Liver (tissue), 9 donors: Measurements from ENCODE around the gene MED19. TPM values are rescaled to one million over a fixed set of nuclear protein-coding genes. Genes with fewer than 3 reads are reported as not detected.

ENCODE experiments used
- DNase-seq: peaks from one replicate; pipeline ENCODE4 v3.0.0-alpha.2; 2017; ENCODE audit warnings: low spot score
- H3K27ac ChIP-seq, 2 donors: one replicate each; pipeline ENCODE4 v1.7.0; 2013; ENCODE audit warnings: inconsistent platforms in 2 of 2, low read length in 2 of 2, control low read depth in 1 of 2, low read depth in 1 of 2, mild to moderate bottlenecking in 1 of 2
- H3K27me3 ChIP-seq, 4 donors: one replicate each; pipeline versions ENCODE4 v1.6.1 to v1.7.0; 2013; ENCODE audit warnings: low read length in 3 of 4, inconsistent platforms in 1 of 4, mild to moderate bottlenecking in 1 of 4, moderate library complexity in 1 of 4; ENCODE audit not compliant: control insufficient read depth in 4 of 4, insufficient read depth in 4 of 4
- H3K36me3 ChIP-seq, 4 donors: one replicate each; pipeline versions ENCODE4 v1.6.1 to v1.7.0; 2013; ENCODE audit warnings: low read length in 3 of 4, mild to moderate bottlenecking in 3 of 4, low read depth in 1 of 4, moderate library complexity in 1 of 4; ENCODE audit not compliant: control insufficient read depth in 4 of 4, insufficient read depth in 3 of 4
- H3K4me1 ChIP-seq, 4 donors: one replicate each; pipeline versions ENCODE4 v1.6.1 to v1.7.0; 2013; ENCODE audit warnings: low read length in 3 of 4, mild to moderate bottlenecking in 3 of 4, moderate library complexity in 1 of 4; ENCODE audit not compliant: control insufficient read depth in 4 of 4, insufficient read depth in 4 of 4
- H3K4me3 ChIP-seq, 3 donors: one replicate each; pipeline versions ENCODE4 v1.6.1 to v1.7.0; 2013; ENCODE audit warnings: low read length in 3 of 3, control low read depth in 1 of 3, low read depth in 1 of 3, mild to moderate bottlenecking in 1 of 3
- H3K9ac ChIP-seq, 2 donors: one replicate each; pipeline ENCODE4 v1.7.0; 2013; ENCODE audit warnings: low read length in 2 of 2, mild to moderate bottlenecking in 2 of 2, moderate library complexity in 2 of 2, control low read depth in 1 of 2, low read depth in 1 of 2
- H3K9me3 ChIP-seq, 4 donors: one replicate each; pipeline versions ENCODE4 v1.6.1 to v1.7.0; 2013; ENCODE audit warnings: low read length in 3 of 4; ENCODE audit not compliant: control insufficient read depth in 4 of 4
- ATF3 ChIP-seq: IDR thresholded peaks from 2 replicates; pipeline ENCODE4 v1.6.1; 2016; ENCODE audit warnings: antibody characterized with exemption
- CTCF ChIP-seq: fragments of 150-350 bp; IDR thresholded peaks from 2 replicates; pipeline ENCODE4 v1.5.1; 2017; ENCODE audit warnings: improper control_type of control experiment, low read depth, low read length; ENCODE audit not compliant: missing input control
- FOXA1 ChIP-seq: IDR thresholded peaks from 2 replicates; pipeline ENCODE4 v1.6.1; 2016; ENCODE audit warnings: antibody characterized with exemption
- FOXA2 ChIP-seq: IDR thresholded peaks from 2 replicates; pipeline ENCODE4 v1.6.1; 2016; ENCODE audit warnings: antibody characterized with exemption
- GABPA ChIP-seq, 2 donors: IDR thresholded peaks in 1 of 2; conservative IDR thresholded peaks in 1 of 2; 2 replicates each; pipeline ENCODE4 v1.6.1; 2016; ENCODE audit warnings: antibody characterized with exemption in 2 of 2, mild to moderate bottlenecking in 1 of 2, moderate library complexity in 1 of 2
- HNF4A ChIP-seq, 2 donors: conservative IDR thresholded peaks; 2 replicates each; pipeline ENCODE4 v1.6.1; 2016; ENCODE audit warnings: antibody characterized with exemption in 2 of 2, mild to moderate bottlenecking in 2 of 2
- JUND ChIP-seq, 2 donors: IDR thresholded peaks; 2 replicates each; pipeline ENCODE4 v1.6.1; 2016; ENCODE audit warnings: antibody characterized with exemption in 2 of 2
- MAX ChIP-seq: IDR thresholded peaks from 2 replicates; pipeline ENCODE4 v1.6.1; 2016; ENCODE audit warnings: antibody characterized with exemption
- NR2F2 ChIP-seq: IDR thresholded peaks from 2 replicates; pipeline ENCODE4 v1.6.1; 2016; ENCODE audit warnings: antibody characterized with exemption
- REST ChIP-seq: IDR thresholded peaks from 2 replicates; pipeline ENCODE4 v1.6.1; 2016; ENCODE audit warnings: antibody characterized with exemption, mild to moderate bottlenecking
- RXRA ChIP-seq, 2 donors: IDR thresholded peaks; 2 replicates each; pipeline ENCODE4 v1.6.1; 2017 to 2018; ENCODE audit warnings: antibody characterized with exemption in 2 of 2, mild to moderate bottlenecking in 1 of 2
- SP1 ChIP-seq: IDR thresholded peaks from 2 replicates; pipeline ENCODE4 v1.6.1; 2018; ENCODE audit warnings: antibody characterized with exemption, mild to moderate bottlenecking
- TAF1 ChIP-seq: conservative IDR thresholded peaks from 2 replicates; pipeline ENCODE4 v1.6.1; 2016; ENCODE audit warnings: antibody characterized with exemption, mild to moderate bottlenecking
- YY1 ChIP-seq: IDR thresholded peaks from 2 replicates; pipeline ENCODE4 v1.6.1; 2016; ENCODE audit warnings: antibody characterized with exemption, mild to moderate bottlenecking
- WGBS: extraction: QIAGEN DNeasy Blood & Tissue Kit; methylation state at CpG from one replicate; pipeline ENCODE4 v1.1.7; 2013; 5-methylcytosine and 5-hydroxymethylcytosine counted together
- polyA plus RNA-seq, 2 donors: library from polyadenylated mRNA; stranded (reverse) in 1 of 2; unstranded in 1 of 2; fragments of 200-250 nt in 1 of 2; fragments of >200 nt in 1 of 2; fragmentation: Nextera tagmentation in 1 of 2; extraction: Ambion mirVana in 1 of 2; gene quantifications; one replicate each; pipeline versions ENCODE4 v1.2.1 to v1.2.3, GENCODE V29; 2013 to 2015
- total RNA-seq, 2 donors: library from RNA; depleted of rRNA; stranded (reverse); fragments of >200 nt; gene quantifications; one replicate each; pipeline ENCODE4 v1.2.3, GENCODE V29; 2014
- donor health status: healthy.
- donor health status: healthy.
- donor health status: healthy.
- donor health status: healthy.
- donor health status: healthy.

The MED19 gene
- total and polyA plus RNA-seq, 4 donors: 4.4 to 11.3 (median 6.5) TPM

- H3K9me3 ChIP-seq: no peaks in the 10 kb centered on the region
- no peaks in the 10 kb centered on the region for H3K27me3 ChIP-seq
- no peaks in the 10 kb centered on the region for H3K4me1 ChIP-seq
- H3K9ac ChIP-seq: no peak overlapping the region
- WGBS: 88% methylated on average over 6 of the region's 6 CpGs
- no peak for TF ChIP-seq HNF4A (conservative IDR thresholded peaks at IDR 0.05)
- TF ChIP-seq NR2F2: no peak
- no peak for TF ChIP-seq SP1
- TF ChIP-seq REST: no peak
- TF ChIP-seq CTCF: no peak
- TF ChIP-seq MAX: no peak
- no peak overlapping the region for H3K4me3 ChIP-seq
- peaks cover 9 to 36% (median 18%) of the 10 kb centered on the region in 4 donors for H3K36me3 ChIP-seq
- H3K27ac ChIP-seq: no peak overlapping the region
- no peak for DNase-seq
These were observed 7.1 kb downstream of the MED19 start for GRCh38 chr11:57704932-57705331.

GRCh38 chr11:57703341-57703740 lies 8.7 kb downstream of the MED19 start:
- DNase-seq: no peak
- H3K9me3 ChIP-seq: no peaks in the 10 kb centered on the region
- WGBS: 94% methylated on average over 4 of the region's 4 CpGs
- no peaks in the 10 kb centered on the region for H3K27me3 ChIP-seq
- TF ChIP-seq CTCF: no peak
- TF ChIP-seq REST: no peak
- TF ChIP-seq FOXA2: no peak
- no peak for TF ChIP-seq FOXA1
- no peak for TF ChIP-seq TAF1
- no peak for TF ChIP-seq ATF3
- no peak for TF ChIP-seq JUND (IDR thresholded peaks at IDR 0.05)
- TF ChIP-seq MAX: no peak
- no peak for TF ChIP-seq SP1
- TF ChIP-seq YY1: no peak
- no peak for TF ChIP-seq RXRA (IDR thresholded peaks at IDR 0.05)
- TF ChIP-seq GABPA (IDR thresholded peaks at IDR 0.05 in 1 of 2, conservative IDR thresholded peaks at IDR 0.05 in 1 of 2): no peak
- H3K9ac ChIP-seq: no peak overlapping the region
- no peaks in the 10 kb centered on the region for H3K4me1 ChIP-seq
- peaks cover 19 to 52% (median 33%) of the 10 kb centered on the region in 4 donors for H3K36me3 ChIP-seq
- H3K27ac ChIP-seq: no peak overlapping the region
- no peak overlapping the region for H3K4me3 ChIP-seq
